Femur (tissue), 1 donor: ENCODE measurements around the gene LPAR3.

Experiments
- DNase-seq: peaks from one replicate; pipeline ENCODE4 v3.0.0-alpha.2; 2017

LPAR3 gene

DNA sequence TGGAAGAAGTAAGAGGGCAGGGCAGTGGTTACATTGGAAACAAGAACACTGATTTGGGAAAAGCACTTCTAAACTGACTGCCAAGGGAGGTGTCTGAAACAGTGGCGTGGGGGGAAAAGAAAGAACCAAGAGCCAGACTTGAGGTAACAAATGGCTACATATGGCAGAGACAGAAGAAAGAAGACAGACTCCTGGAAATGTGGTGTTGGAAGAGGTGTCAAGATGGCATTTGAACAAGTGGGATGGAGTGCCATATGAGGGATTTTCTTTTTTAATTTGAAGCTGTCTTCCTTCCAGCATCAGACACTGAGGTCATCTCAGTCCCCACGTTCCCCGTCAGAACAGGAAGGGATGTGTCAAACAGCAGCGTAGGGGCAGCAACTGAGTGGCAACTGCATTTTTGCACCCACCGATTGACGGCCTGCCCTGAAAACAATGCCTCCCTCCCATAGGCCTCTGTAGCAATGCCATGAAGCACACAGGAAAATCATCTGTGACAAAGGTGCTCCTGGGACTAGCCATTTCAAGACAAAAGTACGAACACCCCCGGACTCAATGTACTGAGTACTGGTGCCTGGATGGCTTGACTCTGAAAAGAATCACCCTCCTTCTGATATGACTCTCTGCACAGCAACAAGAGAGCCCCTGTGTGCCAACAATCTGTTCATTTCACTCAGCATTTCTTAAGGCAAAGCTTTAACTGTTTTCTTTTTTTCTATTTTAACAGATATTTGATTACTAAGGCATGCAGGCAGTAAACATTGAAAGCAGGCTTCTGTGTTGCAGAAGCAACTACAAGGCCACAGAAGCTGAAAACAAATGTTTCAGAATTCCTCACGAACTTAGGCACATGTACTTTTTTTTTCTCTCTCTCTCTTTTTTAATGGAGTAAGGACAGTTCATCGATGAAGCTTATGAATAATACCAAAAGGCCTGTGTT is 37.0 kb downstream of the LPAR3 start:
- no peak for DNase-seq

DNA sequence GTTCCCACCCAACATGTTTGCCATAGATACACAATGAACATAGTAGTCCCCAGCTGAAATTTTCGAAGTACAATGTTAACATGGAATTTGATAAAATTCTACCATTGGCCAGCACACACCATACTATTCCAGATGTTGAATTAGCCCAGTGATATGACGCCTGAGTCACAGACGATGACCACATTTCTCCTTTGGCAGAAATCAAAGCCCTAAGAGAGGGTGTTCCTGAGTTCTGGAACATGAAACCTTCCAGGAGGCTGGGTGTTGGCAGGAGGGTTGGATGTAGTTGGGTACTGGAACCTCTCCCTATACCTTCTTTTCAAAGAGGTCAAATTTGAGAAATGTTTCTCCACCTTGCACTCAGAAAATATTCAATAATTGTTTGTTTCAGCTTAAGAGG is 37.8 kb downstream of the LPAR3 start:
- no peak for DNase-seq

GRCh38 chr1:84853741-84854721 is 39.0 kb downstream of the LPAR3 start:
- no peak for DNase-seq

GRCh38 chr1:84851839-84852238 is 41.2 kb downstream of the LPAR3 start:
- no peak for DNase-seq

DNA sequence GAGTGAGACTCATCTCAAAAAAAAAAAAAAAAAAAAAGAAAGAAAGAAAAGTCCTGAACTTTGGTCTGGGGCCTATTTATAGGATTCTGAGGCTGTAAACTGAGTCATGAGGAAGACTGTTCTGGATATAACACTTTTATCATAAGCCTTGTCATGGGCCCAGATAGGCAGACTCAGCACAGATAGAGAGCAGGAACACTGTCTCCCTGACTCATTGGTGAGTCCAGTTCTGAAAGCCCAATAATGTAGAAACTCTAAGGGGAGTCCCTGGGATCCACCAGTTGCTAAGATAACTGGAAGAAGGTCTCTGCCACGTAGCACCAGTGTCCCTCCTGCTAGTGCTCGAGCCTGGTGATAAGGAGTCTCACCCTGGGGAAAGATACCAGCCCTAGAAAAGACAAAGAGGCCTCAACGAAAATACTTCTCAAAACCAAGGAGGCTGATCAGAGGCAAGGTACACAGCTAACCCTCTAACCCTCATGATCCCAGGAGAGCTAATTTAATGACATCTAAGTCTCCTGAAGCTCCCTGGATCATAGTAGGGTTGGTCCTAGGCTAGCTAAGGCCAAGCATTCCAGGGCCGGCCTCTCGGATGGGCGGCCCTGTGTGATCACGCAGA is 43.5 kb downstream of the LPAR3 start:
- no peak for DNase-seq

DNA sequence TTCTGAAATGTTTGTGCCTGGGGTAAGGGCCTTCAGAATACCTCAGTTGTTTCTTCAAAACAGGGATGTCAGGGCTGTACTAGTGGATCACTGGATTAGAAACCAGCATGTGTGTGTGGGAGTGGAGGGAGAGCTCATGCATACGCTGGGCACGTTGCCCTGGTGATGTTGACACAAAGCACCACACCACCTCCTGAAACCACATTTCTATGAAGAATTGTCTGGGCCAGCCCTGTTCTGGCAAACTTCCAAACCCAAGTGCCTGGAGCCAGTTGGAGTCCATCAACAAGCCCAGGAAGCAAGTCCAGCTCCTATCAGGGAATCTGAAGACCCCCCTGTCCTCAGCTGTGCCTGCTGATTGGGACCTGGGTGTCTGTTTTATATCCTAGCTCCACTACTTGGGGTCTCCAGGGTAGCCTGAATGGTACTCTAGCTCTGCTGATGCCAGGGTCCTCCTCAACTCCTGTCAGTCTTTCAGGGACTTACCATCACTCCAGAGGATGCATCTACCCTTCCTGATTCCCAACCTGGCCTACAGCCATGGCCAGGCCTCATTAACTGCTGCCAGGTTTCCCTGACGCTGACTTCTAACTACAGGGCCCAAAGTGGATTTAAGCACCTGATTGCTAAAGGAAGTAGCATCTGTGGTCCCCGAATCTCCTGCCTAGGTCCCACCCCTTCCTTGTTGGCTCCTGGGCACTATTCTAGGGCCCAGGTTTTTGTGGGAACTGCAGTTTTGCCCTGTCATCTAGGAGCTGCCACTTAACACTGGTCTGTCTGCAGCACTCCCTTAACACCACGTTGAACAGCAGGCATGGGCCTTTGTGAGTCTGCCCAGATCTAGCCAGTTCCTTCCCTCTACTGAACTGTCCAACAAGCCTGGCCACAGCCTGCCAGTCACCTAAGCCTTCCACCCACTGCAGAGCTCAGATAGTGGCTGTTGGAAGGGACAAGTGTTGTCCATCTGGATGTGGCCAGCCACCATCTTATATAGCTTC is 45.5 kb downstream of the LPAR3 start:
- DNase-seq: peak; percentile 80

- DNase-seq: no peak
These were observed 46.6 kb downstream of the LPAR3 start for GRCh38 chr1:84846387-84846786.

GRCh38 chr1:84845357-84845756 is 47.6 kb downstream of the LPAR3 start:
- DNase-seq: no peak

- no peak for DNase-seq
These were observed 48.9 kb downstream of the LPAR3 start for GRCh38 chr1:84844094-84844493.

- DNase-seq: no peak
These were observed 50.2 kb downstream of the LPAR3 start for GRCh38 chr1:84842748-84843231.

- no peak for DNase-seq
These were observed 51.0 kb downstream of the LPAR3 start for GRCh38 chr1:84841971-84842370.

DNA sequence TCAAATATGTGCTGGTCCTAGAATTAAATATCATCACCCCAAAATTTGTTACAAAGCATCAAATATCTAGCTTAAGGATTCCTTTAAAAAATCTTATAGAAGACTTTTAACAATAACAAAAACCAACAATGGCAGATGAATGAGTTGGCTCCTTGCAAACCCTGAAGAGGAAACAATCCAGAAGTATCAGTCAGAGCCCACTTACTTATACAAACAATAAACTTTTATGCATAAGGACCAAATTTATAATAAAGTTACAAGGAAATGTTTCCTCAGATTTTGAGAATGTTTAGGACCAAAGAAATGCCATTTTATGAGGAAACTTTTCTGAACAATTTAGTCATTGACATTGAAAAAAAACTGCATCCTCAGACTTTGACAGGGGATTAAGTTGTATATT is 52.7 kb downstream of the LPAR3 start:
- no peak for DNase-seq

- no peak for DNase-seq
These were observed 53.5 kb downstream of the LPAR3 start for GRCh38 chr1:84839544-84839943.

DNA sequence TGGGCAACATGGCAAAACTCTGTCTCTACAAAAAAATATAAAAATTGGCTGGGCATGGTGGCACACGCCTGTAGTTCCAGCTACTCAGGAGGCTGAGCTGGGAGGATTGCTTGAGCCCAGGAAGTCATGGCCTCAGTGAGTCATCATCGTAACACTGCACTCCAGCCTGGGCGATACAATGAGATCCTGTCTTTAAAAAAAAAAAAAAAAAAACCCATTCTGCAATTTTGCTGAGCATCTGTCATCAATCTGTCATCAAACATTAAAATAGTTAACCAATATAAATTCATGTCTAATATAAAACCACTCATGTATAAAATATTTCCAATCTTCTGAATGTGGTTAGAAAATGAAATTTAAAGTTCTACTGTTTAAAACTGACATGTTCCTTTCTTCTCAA is 56.9 kb downstream of the LPAR3 start:
- DNase-seq: no peak

DNA sequence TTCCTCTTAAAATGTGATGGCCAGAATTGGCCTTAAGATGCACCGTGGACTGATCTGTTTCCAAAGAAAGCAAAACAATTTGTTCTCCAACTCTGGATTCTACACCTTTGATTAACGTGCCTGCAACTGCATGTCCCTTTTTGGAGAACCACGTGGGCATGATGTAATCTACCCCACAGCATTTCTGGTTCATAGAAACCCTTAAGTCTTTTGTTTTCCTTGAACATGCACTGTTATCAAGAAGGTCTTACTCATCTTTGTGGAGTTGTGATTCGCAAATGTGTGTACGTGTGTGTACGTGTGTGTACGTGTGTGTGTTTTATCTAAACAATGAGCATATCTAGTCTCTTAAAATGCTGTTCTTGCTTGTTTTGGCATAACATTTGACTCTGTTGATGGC is 57.8 kb downstream of the LPAR3 start:
- no peak for DNase-seq

DNA sequence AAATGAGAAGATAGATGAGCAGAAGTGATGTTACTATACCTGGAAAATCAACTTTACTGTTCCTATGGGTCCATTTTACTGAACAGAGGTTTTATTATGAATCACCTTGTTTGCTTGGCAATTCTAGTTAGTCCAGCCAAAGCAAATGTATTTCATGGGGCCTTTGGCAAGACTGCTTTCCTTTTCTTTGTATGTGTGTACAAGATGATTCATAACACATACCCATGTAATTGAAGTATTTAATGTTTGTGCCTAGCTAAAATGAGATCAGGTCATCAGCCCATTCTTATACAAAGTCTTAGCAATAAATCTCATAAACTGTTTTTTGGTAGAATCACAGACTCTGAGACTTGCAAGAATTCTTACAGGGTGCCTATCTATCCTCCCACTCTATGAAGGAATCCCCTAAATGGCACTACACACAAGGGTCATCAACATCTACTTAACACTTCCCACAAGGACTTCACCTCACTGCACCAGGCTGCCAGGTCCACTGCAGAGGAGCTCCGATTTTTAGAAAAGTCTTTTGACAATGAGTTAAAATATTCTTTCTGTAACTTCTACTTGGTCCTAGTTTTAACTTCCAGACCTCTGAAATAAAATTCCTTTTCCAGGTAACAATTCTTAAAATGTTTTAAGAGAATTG is 58.5 kb downstream of the LPAR3 start:
- DNase-seq: no peak

- DNase-seq: no peak
These were observed 59.8 kb downstream of the LPAR3 start for GRCh38 chr1:84833194-84833593.

DNA sequence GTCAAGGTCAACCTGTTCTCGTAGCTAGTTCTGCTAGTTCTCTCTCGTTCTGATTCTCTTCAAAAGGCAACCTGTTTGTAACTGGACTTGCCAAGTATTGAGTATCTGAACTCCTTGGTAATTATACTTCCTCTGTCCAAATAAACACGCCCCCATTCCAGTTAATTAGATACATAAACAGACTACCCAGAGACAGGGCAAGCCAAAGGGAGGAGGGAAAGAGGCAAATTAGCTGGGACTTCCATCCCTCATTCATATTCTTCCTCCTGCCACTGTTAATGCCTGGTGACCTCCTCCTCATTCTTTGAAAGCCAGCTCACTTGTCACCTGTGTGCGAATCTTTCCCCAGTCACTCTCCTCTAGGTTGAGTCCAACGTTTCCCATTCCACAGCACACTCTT is 62.9 kb downstream of the LPAR3 start:
- no peak for DNase-seq

- no peak for DNase-seq
These were observed 65.0 kb downstream of the LPAR3 start for GRCh38 chr1:84827976-84828375.

DNA sequence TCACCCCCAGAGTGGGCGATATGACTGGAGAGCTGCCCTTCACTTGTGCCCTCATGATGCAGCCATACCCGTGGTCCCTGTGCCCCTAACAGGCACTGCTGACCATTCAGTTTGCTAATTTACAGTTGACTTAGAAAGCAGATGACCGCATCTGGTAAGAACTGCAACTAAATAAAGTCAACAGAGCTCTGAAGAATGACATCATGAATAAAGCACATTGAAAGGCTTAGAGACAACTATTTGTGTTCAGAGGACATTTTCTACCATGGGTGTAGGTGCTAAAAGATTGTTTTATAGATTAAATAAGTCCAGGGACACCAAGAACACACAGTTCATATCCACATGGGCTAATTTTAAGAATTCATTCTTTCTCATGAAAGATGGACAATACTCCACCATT is 65.5 kb downstream of the LPAR3 start:
- no peak for DNase-seq

GRCh38 chr1:84825161-84825560 is 67.8 kb downstream of the LPAR3 start:
- DNase-seq: no peak
